GM18517 (cell line): ENCODE measurements around the gene NPPB.

ENCODE experiments used
- ATAC-seq: cut with Tn5 transposase; IDR thresholded peaks from one replicate; pipeline ENCODE4 v1.9.1; 2021; ENCODE audit warnings: mild to moderate bottlenecking, moderate library complexity; ENCODE audit not compliant: unreplicated experiment

NPPB gene

GRCh38 chr1:11881749-11882441 is 23.1 kb upstream of the NPPB start:
- ATAC-seq = no peak

- ATAC-seq = no peak
Observed at GRCh38 chr1:11880911-11881748, 22.4 kb upstream of the NPPB start.

- no peak for ATAC-seq
Observed at GRCh38 chr1:11880181-11880575, 21.4 kb upstream of the NPPB start.

- ATAC-seq = no peak
Observed at GRCh38 chr1:11879311-11880180, 20.8 kb upstream of the NPPB start.

GRCh38 chr1:11878891-11879190 is 20.1 kb upstream of the NPPB start:
- ATAC-seq = no peak

- ATAC-seq = no peak
Observed at GRCh38 chr1:11878081-11878890, 19.5 kb upstream of the NPPB start.

GRCh38 chr1:11877074-11877473 is 18.3 kb upstream of the NPPB start:
- ATAC-seq = no peak

- no peak for ATAC-seq
Observed at GRCh38 chr1:11875094-11875493, 16.3 kb upstream of the NPPB start.

- no peak for ATAC-seq
Observed at GRCh38 chr1:11874624-11875023, 15.9 kb upstream of the NPPB start.

- ATAC-seq = no peak
Observed at GRCh38 chr1:11874258-11874562, 15.5 kb upstream of the NPPB start.

- no peak for ATAC-seq
Observed at GRCh38 chr1:11873395-11874257, 14.9 kb upstream of the NPPB start.

GRCh38 chr1:11872545-11872944 is 13.8 kb upstream of the NPPB start:
- ATAC-seq = no peak

- ATAC-seq = no peak
Observed at GRCh38 chr1:11869650-11870207, 11.0 kb upstream of the NPPB start.

- no peak for ATAC-seq
Observed at GRCh38 chr1:11869104-11869503, 10.4 kb upstream of the NPPB start.

- ATAC-seq = no peak
Observed at GRCh38 chr1:11868331-11868980, 9.7 kb upstream of the NPPB start.

GRCh38 chr1:11862890-11863289 is 4.1 kb upstream of the NPPB start:
- no peak for ATAC-seq

GRCh38 chr1:11860587-11860986 is 1.8 kb upstream of the NPPB start:
- no peak for ATAC-seq

- no peak for ATAC-seq
Observed at GRCh38 chr1:11860083-11860482, 1.3 kb upstream of the NPPB start.
